IMR-90 (cell line): ENCODE results near the gene FAM98C. TPM values are rescaled to one million over a fixed set of nuclear protein-coding genes. Genes with fewer than 3 reads are reported as not detected.

ENCODE experiments used
- ATAC-seq: fragments of 200-7000 bp; cut with Tn5 transposase; 2 replicates; pipeline ENCODE4 v1.9.1; 2020; ENCODE audit warnings: low read depth, mild to moderate bottlenecking, moderate library complexity
- BruUV-seq: library from RNA; stranded (reverse); fragments of 400-500 nt; replicated peaks from 2 replicates; lab custom pipeline; 2021; lab: Mats Ljungman, UMichigan
- CTCF ChIA-PET: fragments of 300-600 bp; formaldehyde crosslinking; extraction: SDS; loops from one replicate; lab custom pipeline; 2021; ENCODE audit warnings: antibody characterized with exemption; lab: Yijun Ruan, JAX
- POLR2A ChIA-PET: fragments of 300-600 bp; sonication (Branson Sonifier 250); formaldehyde crosslinking; loops from one replicate; lab custom pipeline; 2022; ENCODE audit warnings: antibody characterized with exemption; ENCODE audit not compliant: unreplicated experiment; lab: Charles Lee
- DNase-seq: peaks from one replicate; pipeline ENCODE4 v3.0.0; 2013
- H2AFZ ChIP-seq: replicated peaks from 2 replicates; pipeline ENCODE3; 2013; ENCODE audit warnings: low read length, mild to moderate bottlenecking; ENCODE audit not compliant: poor library complexity
- H2AK5ac ChIP-seq: 2 replicates; pipeline ENCODE4 v1.6.1; 2013; ENCODE audit warnings: low read depth, low read length, inconsistent platforms
- H2AK9ac ChIP-seq: replicated peaks from 2 replicates; pipeline ENCODE3; 2013; ENCODE audit warnings: mild to moderate bottlenecking, low read depth, low read length, moderate library complexity; ENCODE audit not compliant: poor library complexity
- H2BK120ac ChIP-seq: 2 replicates; pipeline ENCODE4 v1.6.1; 2013; ENCODE audit warnings: low read depth, low read length, inconsistent platforms
- H2BK15ac ChIP-seq: 3 replicates; pipeline ENCODE4 v1.6.1; 2013; ENCODE audit warnings: low read depth, low read length, inconsistent platforms
- H2BK20ac ChIP-seq: 2 replicates; pipeline ENCODE4 v1.6.1; 2013; ENCODE audit warnings: low read depth, mild to moderate bottlenecking, inconsistent platforms, low read length, moderate library complexity
- H2BK5ac ChIP-seq: 2 replicates; pipeline ENCODE4 v1.6.1; 2013; ENCODE audit warnings: mild to moderate bottlenecking, low read depth, low read length, inconsistent platforms; ENCODE audit not compliant: poor library complexity, severe bottlenecking
- H3K14ac ChIP-seq: replicated peaks from 2 replicates; pipeline ENCODE4 v1.6.1; 2013; ENCODE audit warnings: low read depth, low read length, inconsistent platforms
- H3K18ac ChIP-seq: 2 replicates; pipeline ENCODE4 v1.6.1; 2013; ENCODE audit warnings: low read depth, low read length, control low read depth
- H3K23ac ChIP-seq: 2 replicates; pipeline ENCODE4 v1.6.1; 2013; ENCODE audit warnings: low read depth, low read length, inconsistent platforms
- H3K27ac ChIP-seq: 2 replicates; pipeline ENCODE4 v1.5.1; 2013; ENCODE audit warnings: mild to moderate bottlenecking, control low read depth, low read length; ENCODE audit not compliant: insufficient read depth
- H3K27me3 ChIP-seq: 2 replicates; pipeline ENCODE4 v1.6.1; 2013; ENCODE audit warnings: low read length; ENCODE audit not compliant: control insufficient read depth, insufficient read depth
- H3K36me3 ChIP-seq: 2 replicates; pipeline ENCODE4 v1.6.1; 2013; ENCODE audit warnings: low read length, mixed read lengths; ENCODE audit not compliant: control insufficient read depth, insufficient read depth
- H3K4ac ChIP-seq: 2 replicates; pipeline ENCODE4 v1.6.1; 2013; ENCODE audit warnings: low read depth, low read length, inconsistent platforms
- H3K4me1 ChIP-seq: 2 replicates; pipeline ENCODE4 v1.6.1; 2013; ENCODE audit warnings: low read length, mixed read lengths; ENCODE audit not compliant: control insufficient read depth, insufficient read depth
- H3K4me2 ChIP-seq: 2 replicates; pipeline ENCODE4 v1.6.1; 2013; ENCODE audit warnings: low read depth, mild to moderate bottlenecking, control low read depth, low read length, moderate library complexity
- H3K4me3 ChIP-seq: 2 replicates; pipeline ENCODE4 v1.5.1; 2013; ENCODE audit warnings: low read depth, mild to moderate bottlenecking, control low read depth, low read length, moderate library complexity; ENCODE audit not compliant: insufficient read depth
- H3K56ac ChIP-seq: 2 replicates; pipeline ENCODE4 v1.6.1; 2013; ENCODE audit warnings: low read length, inconsistent platforms; ENCODE audit not compliant: insufficient read depth; ENCODE audit errors: extremely low read depth
- H3K79me1 ChIP-seq, 2 experiments: 2 replicates each; pipeline ENCODE4 v1.6.1; 2013; ENCODE audit warnings: low read length in 2 of 2, inconsistent platforms in 1 of 2, low read depth in 1 of 2
- H3K9ac ChIP-seq: 2 replicates; pipeline ENCODE4 v1.6.1; 2013; ENCODE audit warnings: low read depth, low read length, control low read depth
- H3K9me1 ChIP-seq: 2 replicates; pipeline ENCODE4 v1.6.1; 2013; ENCODE audit warnings: low read length, inconsistent platforms; ENCODE audit not compliant: insufficient read depth
- H3K9me3 ChIP-seq: 2 replicates; pipeline ENCODE4 v1.6.1; 2013; ENCODE audit warnings: low read length; ENCODE audit not compliant: control insufficient read depth, insufficient read depth
- H4K20me1 ChIP-seq: 2 replicates; pipeline ENCODE4 v1.6.1; 2013; ENCODE audit warnings: low read length, inconsistent platforms; ENCODE audit not compliant: insufficient read depth
- H4K5ac ChIP-seq: 2 replicates; pipeline ENCODE4 v1.6.1; 2013; ENCODE audit warnings: mild to moderate bottlenecking, low read depth, low read length, control low read depth
- H4K8ac ChIP-seq, 2 experiments: 2 replicates each; pipeline ENCODE4 v1.6.1; 2013; ENCODE audit warnings: low read depth in 2 of 2, low read length in 2 of 2, control low read depth in 1 of 2, inconsistent platforms in 1 of 2
- H4K91ac ChIP-seq: 2 replicates; pipeline ENCODE4 v1.6.1; 2013; ENCODE audit warnings: low read depth, low read length, inconsistent platforms; ENCODE audit not compliant: insufficient read depth
- BHLHE40 ChIP-seq: fragments of 150-350 bp; IDR thresholded peaks from 2 replicates; pipeline ENCODE4 v1.6.1; 2016; ENCODE audit warnings: mild to moderate bottlenecking, low read depth, low read length
- CEBPB ChIP-seq: IDR thresholded peaks from 2 replicates; pipeline ENCODE4 v1.6.1; 2012; ENCODE audit warnings: low read depth, low read length, improper control_type of control experiment
- CHD1 ChIP-seq: IDR thresholded peaks from 2 replicates; pipeline ENCODE4 v1.6.1; 2012; ENCODE audit warnings: low read depth, low read length, improper control_type of control experiment
- FOS ChIP-seq: fragments of 150-350 bp; IDR thresholded peaks from 2 replicates; pipeline ENCODE4 v1.6.1; 2016; ENCODE audit warnings: low read depth, low read length
- MAFK ChIP-seq: IDR thresholded peaks from 2 replicates; pipeline ENCODE4 v1.6.1; 2012; ENCODE audit warnings: low read depth, low read length, improper control_type of control experiment
- NFE2L2 ChIP-seq: fragments of 150-350 bp; IDR thresholded peaks from 2 replicates; pipeline ENCODE4 v1.6.1; 2016; ENCODE audit warnings: low read depth, mild to moderate bottlenecking, low read length
- POLR2A ChIP-seq: IDR thresholded peaks from 2 replicates; pipeline ENCODE4 v1.6.1; 2012; ENCODE audit warnings: mild to moderate bottlenecking, low read depth, low read length
- RCOR1 ChIP-seq: IDR thresholded peaks from 2 replicates; pipeline ENCODE4 v1.6.1; 2012; ENCODE audit warnings: mild to moderate bottlenecking, low read length, improper control_type of control experiment; ENCODE audit not compliant: insufficient replicate concordance
- RFX5 ChIP-seq: IDR thresholded peaks from 2 replicates; pipeline ENCODE4 v1.8.0; 2012; ENCODE audit warnings: low read depth, mild to moderate bottlenecking, low read length, moderate library complexity
- WGBS, 2 experiments: methylation state at CpG; one replicate each; pipeline versions ENCODE4 v1.1.5 to v1.1.7; 2013; ENCODE audit warnings: missing lambda C conversion rate in 2 of 2; ENCODE audit not compliant: insufficient read length in 1 of 2; ENCODE audit errors: extremely low coverage in 2 of 2; 5-methylcytosine and 5-hydroxymethylcytosine counted together
- dilution Hi-C: fragments of 300-500 bp; cut with HindIII; formaldehyde crosslinking; loops from one replicate; pipeline ENCODE4 v1.14.3; 2018; ENCODE audit warnings: low sequenced_read_pairs; ENCODE audit not compliant: unreplicated experiment
- in situ Hi-C: fragments of 300-500 bp; cut with MboI; formaldehyde crosslinking; loops from 3 replicates; pipeline ENCODE4 v1.14.3; 2019; ENCODE audit warnings: low sequenced_read_pairs, inconsistent platforms, mixed read lengths
- intact Hi-C: fragments of 100-400 bp; cut with micrococcal nuclease; formaldehyde crosslinking; loops from 2 replicates; pipeline ENCODE4 v1.10.0; 2022
- polyA plus RNA-seq, 3 experiments: library from polyadenylated mRNA; depleted of rRNA; stranded (reverse); fragments of >200 nt; gene quantifications; 2 replicates each; pipeline ENCODE4 v1.2.3, GENCODE V29; 2012; ENCODE audit warnings: low replicate concordance in 1 of 3
- total RNA-seq: library from RNA; depleted of rRNA; stranded (reverse); fragments of >200 nt; gene quantifications from 2 replicates; pipeline ENCODE4 v1.2.3, GENCODE V29; 2012
- TF ChIP-seq, protein P1 (sequence below): conservative IDR thresholded peaks from 2 replicates; pipeline ENCODE4 v1.5.1; 2012; ENCODE audit warnings: mild to moderate bottlenecking, low read depth, low read length, improper control_type of control experiment
- TF ChIP-seq, protein P2 (sequence below): fragments of 150-350 bp; IDR thresholded peaks from 2 replicates; pipeline ENCODE4 v1.6.1; 2016; ENCODE audit warnings: low read depth, mild to moderate bottlenecking, low read length, moderate library complexity, borderline replicate concordance

The FAM98C gene
- total and polyA plus RNA-seq, 2 of the 4 experiments (the other 2 are of a cell fraction): 3.6 to 17.9 TPM

GRCh38 chr19:38445362-38445761 lies 42.5 kb downstream of the FAM98C start:
- Histone ChIP-seq H3K79me1 (no peaks in the 10 kb centered on the region), H2BK20ac (no peak overlapping the region), H4K5ac (no peak overlapping the region), H3K4me1 (no peaks in the 10 kb centered on the region), H3K56ac (no peak overlapping the region), H2BK5ac (no peak overlapping the region), H2AK5ac (no peak overlapping the region), H4K8ac (no peak overlapping the region), H3K36me3 (no peaks in the 10 kb centered on the region), H3K4ac (no peak overlapping the region), H3K9me3 (no peaks in the 10 kb centered on the region), H3K18ac (no peak overlapping the region), H2BK120ac (no peak overlapping the region), H3K9me1 (no peaks in the 10 kb centered on the region), H4K91ac (no peak overlapping the region), H3K4me3 (no peak overlapping the region), H3K14ac (no peak overlapping the region), H3K4me2 (no peak overlapping the region), H3K9ac (no peak overlapping the region), H3K27me3 (peaks cover 9% of the 10 kb centered on the region; the same call in 1 of the 2 replicates), H2AK9ac (no peak overlapping the region), H2BK15ac (no peak overlapping the region), H4K20me1 (no peaks in the 10 kb centered on the region), H3K23ac (no peak overlapping the region), H2AFZ (no peak overlapping the region), H3K27ac (no peak overlapping the region)
- WGBS, 2 experiments: 100% methylated on average over 1 of the region's 7 CpGs; no CpG with 5 or more reads in 1 of the 2 experiments
- in situ Hi-C loops: no loop called here
- no TSS peak for BruUV-seq
- TF ChIP-seq CHD1 (no peak), RCOR1 (no peak), BHLHE40 (no peak), NFE2L2 (no peak), FOS (no peak), CEBPB (no peak), RFX5 (no peak), MAFK (no peak), POLR2A (no peak)
- TF ChIP-seq, protein P1, sequence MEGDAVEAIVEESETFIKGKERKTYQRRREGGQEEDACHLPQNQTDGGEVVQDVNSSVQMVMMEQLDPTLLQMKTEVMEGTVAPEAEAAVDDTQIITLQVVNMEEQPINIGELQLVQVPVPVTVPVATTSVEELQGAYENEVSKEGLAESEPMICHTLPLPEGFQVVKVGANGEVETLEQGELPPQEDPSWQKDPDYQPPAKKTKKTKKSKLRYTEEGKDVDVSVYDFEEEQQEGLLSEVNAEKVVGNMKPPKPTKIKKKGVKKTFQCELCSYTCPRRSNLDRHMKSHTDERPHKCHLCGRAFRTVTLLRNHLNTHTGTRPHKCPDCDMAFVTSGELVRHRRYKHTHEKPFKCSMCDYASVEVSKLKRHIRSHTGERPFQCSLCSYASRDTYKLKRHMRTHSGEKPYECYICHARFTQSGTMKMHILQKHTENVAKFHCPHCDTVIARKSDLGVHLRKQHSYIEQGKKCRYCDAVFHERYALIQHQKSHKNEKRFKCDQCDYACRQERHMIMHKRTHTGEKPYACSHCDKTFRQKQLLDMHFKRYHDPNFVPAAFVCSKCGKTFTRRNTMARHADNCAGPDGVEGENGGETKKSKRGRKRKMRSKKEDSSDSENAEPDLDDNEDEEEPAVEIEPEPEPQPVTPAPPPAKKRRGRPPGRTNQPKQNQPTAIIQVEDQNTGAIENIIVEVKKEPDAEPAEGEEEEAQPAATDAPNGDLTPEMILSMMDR: no peak
- TF ChIP-seq, protein P2, sequence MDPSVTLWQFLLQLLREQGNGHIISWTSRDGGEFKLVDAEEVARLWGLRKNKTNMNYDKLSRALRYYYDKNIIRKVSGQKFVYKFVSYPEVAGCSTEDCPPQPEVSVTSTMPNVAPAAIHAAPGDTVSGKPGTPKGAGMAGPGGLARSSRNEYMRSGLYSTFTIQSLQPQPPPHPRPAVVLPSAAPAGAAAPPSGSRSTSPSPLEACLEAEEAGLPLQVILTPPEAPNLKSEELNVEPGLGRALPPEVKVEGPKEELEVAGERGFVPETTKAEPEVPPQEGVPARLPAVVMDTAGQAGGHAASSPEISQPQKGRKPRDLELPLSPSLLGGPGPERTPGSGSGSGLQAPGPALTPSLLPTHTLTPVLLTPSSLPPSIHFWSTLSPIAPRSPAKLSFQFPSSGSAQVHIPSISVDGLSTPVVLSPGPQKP: no peak
- ChIA-PET CTCF (no interaction called here), POLR2A (no interaction called here)
- ATAC-seq (no peak), DNase-seq (no peak)
- dilution Hi-C loops: no loop called here
- intact Hi-C loops: no loop called here
